Keratinocyte (primary cell): ENCODE results near the gene ADAMTS17. TPM values are rescaled to one million over a fixed set of nuclear protein-coding genes. Genes with fewer than 3 reads are reported as not detected.

Experiments used
- DNase-seq: peaks from one replicate; pipeline ENCODE4 v3.0.0-alpha.2; 2011; ENCODE audit warnings: low read depth, missing footprints, low spot score
- FAIRE-seq: peaks from 2 replicates; lab custom pipeline; 2011; peaks lifted over from hg19 to GRCh38; lab: Jason Lieb, UNC
- H2AFZ ChIP-seq: 2 replicates; pipeline ENCODE4 v1.6.0; 2012; ENCODE audit warnings: low read length, control low read depth, inconsistent platforms; ENCODE audit not compliant: control insufficient read depth
- H3K27ac ChIP-seq: 2 replicates; pipeline ENCODE4 v1.5.1; 2011; ENCODE audit warnings: low read length; ENCODE audit not compliant: control insufficient read depth, insufficient read depth
- H3K27me3 ChIP-seq: 3 replicates; pipeline ENCODE4 v1.6.0; 2011; ENCODE audit warnings: low read length; ENCODE audit not compliant: control insufficient read depth, insufficient read depth; ENCODE audit errors: extremely low read depth
- H3K36me3 ChIP-seq, 2 experiments: 2 replicates in 1 of 2; 3 replicates in 1 of 2; pipeline ENCODE4 v1.5.1; 2011; ENCODE audit warnings: low read length in 2 of 2, mild to moderate bottlenecking in 1 of 2; ENCODE audit not compliant: control insufficient read depth in 2 of 2, insufficient read depth in 2 of 2; ENCODE audit errors: extremely low read depth in 1 of 2
- H3K4me1 ChIP-seq: 3 replicates; pipeline ENCODE4 v1.5.1; 2011; ENCODE audit warnings: low read length; ENCODE audit not compliant: control insufficient read depth, insufficient read depth; ENCODE audit errors: extremely low read depth
- H3K4me2 ChIP-seq: 3 replicates; pipeline ENCODE4 v1.6.0; 2011; ENCODE audit warnings: low read depth, low read length; ENCODE audit not compliant: control insufficient read depth, insufficient read depth; ENCODE audit errors: extremely low read depth
- H3K4me3 ChIP-seq, 3 experiments: fragments of 200-600 bp in 1 of 3; sonication (generic) in 1 of 3; 2 replicates in 2 of 3; 3 replicates in 1 of 3; pipeline ENCODE4 v1.5.1; 2011 to 2016; ENCODE audit warnings: low read length in 3 of 3, mild to moderate bottlenecking in 3 of 3, control low read depth in 2 of 3, inconsistent platforms in 1 of 3, low read depth in 1 of 3, mixed read lengths in 1 of 3, mixed run types in 1 of 3, moderate library complexity in 1 of 3; ENCODE audit not compliant: control insufficient read depth in 2 of 3, insufficient read depth in 2 of 3; ENCODE audit errors: extremely low read depth in 1 of 3
- H3K79me2 ChIP-seq: 2 replicates; pipeline ENCODE4 v1.6.0; 2012; ENCODE audit warnings: low read length; ENCODE audit not compliant: control insufficient read depth, insufficient read depth
- H3K9ac ChIP-seq: 3 replicates; pipeline ENCODE4 v1.6.0; 2011; ENCODE audit warnings: low read length; ENCODE audit not compliant: control insufficient read depth, insufficient read depth; ENCODE audit errors: extremely low read depth
- H3K9me1 ChIP-seq: 3 replicates; pipeline ENCODE4 v1.6.0; 2011; ENCODE audit warnings: low read length; ENCODE audit not compliant: control insufficient read depth, insufficient read depth; ENCODE audit errors: extremely low read depth
- H3K9me3 ChIP-seq: 2 replicates; pipeline ENCODE4 v1.5.1; 2012; ENCODE audit warnings: low read depth, low read length; ENCODE audit not compliant: control insufficient read depth
- H4K20me1 ChIP-seq: 3 replicates; pipeline ENCODE4 v1.6.0; 2011; ENCODE audit warnings: low read length; ENCODE audit not compliant: control insufficient read depth, insufficient read depth; ENCODE audit errors: extremely low read depth
- EZH2 ChIP-seq: IDR thresholded peaks from one replicate; pipeline ENCODE4 v1.6.1; 2012; ENCODE audit warnings: inconsistent platforms, mild to moderate bottlenecking, low read length, moderate library complexity
- dilution Hi-C: fragments of 300-500 bp; cut with MboI; formaldehyde crosslinking; loops from one replicate; pipeline ENCODE4 v1.7.0; 2020; ENCODE audit warnings: low sequenced_read_pairs; ENCODE audit not compliant: extremely low pct_ligation_motif_present
- polyA plus RNA-seq, 5 experiments: library from polyadenylated mRNA; depleted of rRNA in 3 of 5; stranded (reverse) in 3 of 5; stranded (forward) in 1 of 5; unstranded in 1 of 5; fragments of >200 nt; gene quantifications; 1 replicate in 1 of 5; 2 replicates in 3 of 5; 3 replicates in 1 of 5; pipeline versions ENCODE4 v1.2.1 to v1.2.3, GENCODE V29; 2011 to 2012; ENCODE audit warnings: missing spikeins in 2 of 5, low read depth in 1 of 5, low replicate concordance in 1 of 5
- TF ChIP-seq, protein P1 (sequence below), 3 experiments: IDR thresholded peaks in 1 of 3; conservative IDR thresholded peaks in 1 of 3; optimal IDR thresholded peaks in 1 of 3; 2 replicates in 2 of 3; 3 replicates in 1 of 3; pipeline versions ENCODE3 to v1.5.1; 2011; ENCODE audit warnings: low read length in 3 of 3, mild to moderate bottlenecking in 3 of 3, moderate library complexity in 2 of 3, control low read depth in 1 of 3, inconsistent platforms in 1 of 3; ENCODE audit not compliant: insufficient read depth in 2 of 3; ENCODE audit errors: extremely low read depth in 1 of 3

The ADAMTS17 gene
- polyA plus RNA-seq, 1 donor (not counting 4 experiments of a cell fraction or from before 2014, with no cell fraction given): 0.18 TPM

DNA sequence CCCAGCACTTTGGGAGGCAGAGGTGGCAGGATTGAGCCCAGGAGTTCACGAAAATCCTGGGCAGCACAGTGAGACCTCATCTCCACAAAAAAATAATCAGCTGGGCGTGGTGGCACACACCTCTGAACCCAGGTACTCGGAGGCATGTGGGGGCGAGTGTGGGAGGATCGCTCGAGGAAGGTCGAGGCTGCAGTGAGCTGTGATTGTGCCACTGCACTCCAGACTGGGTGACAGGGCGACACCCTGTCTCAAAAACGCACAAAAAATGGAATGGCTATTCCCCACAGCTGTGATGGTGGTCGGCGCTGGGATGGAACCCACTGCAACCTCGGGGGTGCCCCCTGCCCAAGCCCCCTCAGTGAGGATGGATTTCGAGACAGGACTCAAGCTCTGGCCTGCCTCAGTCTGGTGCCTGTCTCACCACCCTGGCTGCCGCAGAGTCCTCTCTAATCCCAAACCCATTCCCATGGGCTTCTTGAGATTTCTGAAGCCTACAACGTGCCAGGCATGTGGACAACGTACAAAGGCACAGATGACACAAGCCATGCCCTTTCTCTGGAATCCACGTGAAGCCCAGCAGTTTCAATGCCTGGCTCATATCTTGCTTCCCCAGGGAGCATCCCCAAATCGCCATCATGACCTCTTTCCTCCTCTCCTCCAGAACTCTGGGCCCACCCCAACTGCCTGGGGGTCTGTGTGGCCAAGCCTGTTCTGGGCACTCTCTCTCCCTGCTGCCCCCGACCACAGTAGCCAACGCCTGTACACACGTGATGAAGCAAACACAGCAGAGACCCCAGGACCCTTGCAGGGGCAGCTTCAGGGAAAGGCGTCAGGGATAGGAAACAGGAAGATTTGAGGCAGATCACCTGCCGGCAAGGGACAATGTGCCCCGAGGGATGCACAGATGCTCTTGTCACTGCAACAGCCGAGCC is 32.4 kb downstream of the ADAMTS17 start:
- TF ChIP-seq, protein P1, sequence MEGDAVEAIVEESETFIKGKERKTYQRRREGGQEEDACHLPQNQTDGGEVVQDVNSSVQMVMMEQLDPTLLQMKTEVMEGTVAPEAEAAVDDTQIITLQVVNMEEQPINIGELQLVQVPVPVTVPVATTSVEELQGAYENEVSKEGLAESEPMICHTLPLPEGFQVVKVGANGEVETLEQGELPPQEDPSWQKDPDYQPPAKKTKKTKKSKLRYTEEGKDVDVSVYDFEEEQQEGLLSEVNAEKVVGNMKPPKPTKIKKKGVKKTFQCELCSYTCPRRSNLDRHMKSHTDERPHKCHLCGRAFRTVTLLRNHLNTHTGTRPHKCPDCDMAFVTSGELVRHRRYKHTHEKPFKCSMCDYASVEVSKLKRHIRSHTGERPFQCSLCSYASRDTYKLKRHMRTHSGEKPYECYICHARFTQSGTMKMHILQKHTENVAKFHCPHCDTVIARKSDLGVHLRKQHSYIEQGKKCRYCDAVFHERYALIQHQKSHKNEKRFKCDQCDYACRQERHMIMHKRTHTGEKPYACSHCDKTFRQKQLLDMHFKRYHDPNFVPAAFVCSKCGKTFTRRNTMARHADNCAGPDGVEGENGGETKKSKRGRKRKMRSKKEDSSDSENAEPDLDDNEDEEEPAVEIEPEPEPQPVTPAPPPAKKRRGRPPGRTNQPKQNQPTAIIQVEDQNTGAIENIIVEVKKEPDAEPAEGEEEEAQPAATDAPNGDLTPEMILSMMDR (optimal IDR thresholded peaks at IDR 0.05 in 1 of 3, IDR thresholded peaks at IDR 0.05 in 1 of 3, conservative IDR thresholded peaks at IDR 0.05 in 1 of 3; ENCODE audit: extremely low read depth in 1 of 3, insufficient read depth in 2 of 3, low read length in 3 of 3): no peak
- TF ChIP-seq EZH2: no peak
- FAIRE-seq: no peak
- dilution Hi-C loops: no loop called here

DNA sequence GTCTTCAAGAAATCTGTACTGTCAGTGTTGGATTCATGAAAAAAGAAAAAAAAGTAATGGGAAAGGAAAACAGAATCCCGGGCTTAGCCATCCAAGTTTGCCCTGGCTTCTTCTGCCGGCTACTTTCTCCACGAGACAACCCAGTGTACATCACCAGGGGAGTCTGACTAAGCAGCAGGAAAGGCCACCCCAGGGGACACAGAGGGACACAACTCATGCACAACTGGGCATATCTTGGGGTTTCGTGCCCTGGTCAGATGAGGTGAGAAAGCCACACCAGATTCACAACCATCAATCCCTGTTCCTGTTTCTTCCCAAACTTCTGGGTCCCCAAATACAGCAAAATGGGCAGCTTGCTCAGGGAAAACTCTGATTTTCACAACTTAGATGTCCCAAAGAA is 33.2 kb downstream of the ADAMTS17 start:
- dilution Hi-C loops: no loop called here
- H3K27ac ChIP-seq: no peak overlapping the region
- H4K20me1 ChIP-seq: no peaks in the 10 kb centered on the region
- DNase-seq (no peak), FAIRE-seq (no peak)
- no peaks in the 10 kb centered on the region for H3K9me3 ChIP-seq
- TF ChIP-seq EZH2: no peak
- TF ChIP-seq, protein P1 (optimal IDR thresholded peaks at IDR 0.05 in 1 of 3, IDR thresholded peaks at IDR 0.05 in 1 of 3, conservative IDR thresholded peaks at IDR 0.05 in 1 of 3; ENCODE audit: extremely low read depth in 1 of 3, insufficient read depth in 2 of 3, low read length in 3 of 3): no peak
- peak overlapping the region; percentile 88 for H3K4me2 ChIP-seq
- no peaks in the 10 kb centered on the region for H3K36me3 ChIP-seq
- peak overlapping the region in 2 of 3 experiments; percentile 47 to 56 for H3K4me3 ChIP-seq
- no peak overlapping the region for H2AFZ ChIP-seq
- H3K27me3 ChIP-seq: peaks cover 23% of the 10 kb centered on the region
- no peaks in the 10 kb centered on the region for H3K9me1 ChIP-seq
- H3K9ac ChIP-seq: no peak overlapping the region
- peaks cover 24% of the 10 kb centered on the region for H3K4me1 ChIP-seq
- no peaks in the 10 kb centered on the region for H3K79me2 ChIP-seq

More for the DNA sequence above, 32.4 kb downstream of the ADAMTS17 start:
- Histone ChIP-seq H3K9me3 (no peaks in the 10 kb centered on the region), H3K79me2 (no peaks in the 10 kb centered on the region), H3K27me3 (peaks cover 23% of the 10 kb centered on the region), H3K36me3 (no peaks in the 10 kb centered on the region), H3K9ac (no peak overlapping the region), H3K4me1 (peaks cover 24% of the 10 kb centered on the region), H4K20me1 (no peaks in the 10 kb centered on the region), H2AFZ (no peak overlapping the region), H3K4me2 (no peak overlapping the region), H3K9me1 (no peaks in the 10 kb centered on the region), H3K27ac (no peak overlapping the region), H3K4me3 (no peak overlapping the region)
- DNase-seq: no peak
